Transverse colon (tissue), 4 donors: ENCODE measurements around the gene SULT1C3. TPM values are rescaled to one million over a fixed set of nuclear protein-coding genes. Genes with fewer than 3 reads are reported as not detected.

Experiments used
- DNase-seq: peaks from one replicate; pipeline ENCODE4 v3.0.0-alpha.2; 2019
- H3K27ac ChIP-seq, 4 donors: fragments of 200-600 bp; sonication (generic); 2 replicates each; pipeline ENCODE4 v1.5.1; 2016 to 2018; ENCODE audit warnings: inconsistent platforms in 4 of 4
- H3K27me3 ChIP-seq: fragments of 200-600 bp; sonication (generic); 2 replicates; pipeline ENCODE4 v1.5.1; 2017; ENCODE audit warnings: inconsistent platforms
- H3K36me3 ChIP-seq, 4 donors: fragments of 200-600 bp; sonication (generic); 2 replicates each; pipeline ENCODE4 v1.5.1; 2017 to 2019; ENCODE audit warnings: inconsistent platforms in 4 of 4
- H3K4me1 ChIP-seq, 4 donors: fragments of 200-600 bp; sonication (generic); 2 replicates each; pipeline ENCODE4 v1.5.1; 2017 to 2020; ENCODE audit warnings: inconsistent platforms in 4 of 4
- H3K4me3 ChIP-seq, 4 donors: fragments of 200-600 bp; sonication (generic); 1 replicate in 1 of 4; 2 replicates in 3 of 4; pipeline versions ENCODE4 v1.5.1 to v1.6.1; 2017 to 2019; ENCODE audit warnings: inconsistent platforms in 4 of 4
- H3K9me3 ChIP-seq, 2 donors: fragments of 200-600 bp; sonication (generic); 2 replicates each; pipeline ENCODE4 v1.5.1; 2017 to 2019; ENCODE audit warnings: inconsistent platforms in 2 of 2
- CTCF ChIP-seq, 5 experiments: fragments of 200-600 bp in 3 of 5; fragments of 450-650 bp in 2 of 5; sonication (generic) in 3 of 5; IDR thresholded peaks; 1 replicate in 2 of 5; 2 replicates in 3 of 5; pipeline ENCODE4 v1.5.1; 2016 to 2017; ENCODE audit warnings: antibody characterized with exemption in 5 of 5, inconsistent platforms in 3 of 5, mild to moderate bottlenecking in 2 of 5, moderate library complexity in 1 of 5
- EP300 ChIP-seq: sonication (generic); formaldehyde crosslinking; IDR thresholded peaks from one replicate; pipeline ENCODE4 v1.6.1; 2017; ENCODE audit warnings: antibody characterized with exemption, low read depth
- POLR2A ChIP-seq: fragments of 450-650 bp; IDR thresholded peaks from one replicate; pipeline ENCODE4 v1.6.1; 2016; ENCODE audit warnings: antibody characterized with exemption, mild to moderate bottlenecking, moderate library complexity
- POLR2AphosphoS5 ChIP-seq, 3 donors: sonication (generic); formaldehyde crosslinking; IDR thresholded peaks; one replicate each; pipeline ENCODE4 v1.6.1; 2016; ENCODE audit warnings: antibody characterized with exemption in 3 of 3
- WGBS, 2 donors: methylation state at CpG; one replicate each; pipeline ENCODE4 v1.1.5; 2018; ENCODE audit warnings: low coverage in 1 of 2; 5-methylcytosine and 5-hydroxymethylcytosine counted together
- in situ Hi-C, 4 donors: fragments of 200-750 bp; cut with MboI; loops; one replicate each; pipeline versions ENCODE4 v1.15.0 to v1.15.1; 2017; ENCODE audit warnings: low sequenced_read_pairs in 3 of 4, low pct_ligation_motif_present in 1 of 4, low pct_unique_long_range_greater_than_20kb in 1 of 4
- intact Hi-C: fragments of 100-400 bp; cut with DNase I; formaldehyde crosslinking; loops from one replicate; pipeline ENCODE4 v1.15.1; 2023; ENCODE audit warnings: low total_unique reads
- total RNA-seq, 4 donors: library from RNA; depleted of rRNA; stranded (reverse); fragments of >200 nt; gene quantifications; one replicate each; pipeline ENCODE4 v1.1.0, GENCODE V29; 2016

The SULT1C3 gene
- total RNA-seq, 4 donors from 2014 or later = not detected

- H3K9me3 ChIP-seq = peaks cover 12 to 14% of the 10 kb centered on the region in 2 donors
- no peak overlapping the region for H3K27ac ChIP-seq
- no peak for TF ChIP-seq CTCF (IDR thresholded peaks at IDR 0.05)
- no peak for TF ChIP-seq POLR2A
- no peak for TF ChIP-seq EP300
- no peak for TF ChIP-seq POLR2AphosphoS5 (IDR thresholded peaks at IDR 0.05)
- intact Hi-C loops (no loop called here), in situ Hi-C loops (loop anchor here in 2 of 4 donors (25.0 kb wide), 1 partner anchor 365 kb away; no protein-coding TSS in a partner anchor)
- no peaks in the 10 kb centered on the region for H3K4me1 ChIP-seq
- H3K4me3 ChIP-seq = no peak overlapping the region
- H3K27me3 ChIP-seq = no peaks in the 10 kb centered on the region
- no peak for DNase-seq
- WGBS, 2 donors = 60 to 89% methylated on average over 2 to 3 of the region's 3 CpGs
- H3K36me3 ChIP-seq = no peaks in the 10 kb centered on the region
Measured at GRCh38 chr2:108222261-108222660, 17.5 kb upstream of the SULT1C3 start.

- peaks cover 12 to 14% of the 10 kb centered on the region in 2 donors for H3K9me3 ChIP-seq
- no peaks in the 10 kb centered on the region for H3K4me1 ChIP-seq
- in situ Hi-C loops (loop anchor here in 2 of 4 donors (25.0 kb wide), 1 partner anchor 364 kb away; no protein-coding TSS in a partner anchor), intact Hi-C loops (no loop called here)
- no peak for DNase-seq
- H3K27me3 ChIP-seq = no peaks in the 10 kb centered on the region
- no peaks in the 10 kb centered on the region for H3K36me3 ChIP-seq
- no peak overlapping the region for H3K4me3 ChIP-seq
- WGBS, 2 donors = 89 to 90% methylated on average over 2 to 4 of the region's 4 CpGs
- H3K27ac ChIP-seq = no peak overlapping the region
- TF ChIP-seq POLR2AphosphoS5 (IDR thresholded peaks at IDR 0.05) = no peak
- no peak for TF ChIP-seq EP300
- no peak for TF ChIP-seq CTCF (IDR thresholded peaks at IDR 0.05)
- no peak for TF ChIP-seq POLR2A
Measured at GRCh38 chr2:108223573-108223972, 16.2 kb upstream of the SULT1C3 start.

- Histone ChIP-seq H3K9me3 (peaks cover 12 to 14% of the 10 kb centered on the region in 2 donors), H3K4me1 (no peaks in the 10 kb centered on the region), H3K27me3 (no peaks in the 10 kb centered on the region), H3K4me3 (no peak overlapping the region), H3K27ac (no peak overlapping the region), H3K36me3 (no peaks in the 10 kb centered on the region)
- no peak for TF ChIP-seq CTCF (IDR thresholded peaks at IDR 0.05)
- TF ChIP-seq POLR2AphosphoS5 (IDR thresholded peaks at IDR 0.05) = no peak
- TF ChIP-seq POLR2A = no peak
- no peak for TF ChIP-seq EP300
- 100% methylated on average over 1 of the region's 1 CpG for WGBS, 2 donors
- intact Hi-C loops = no loop called here
- no peak for DNase-seq
- in situ Hi-C loops = loop anchor here in 2 of 4 donors (25.0 kb wide), 1 partner anchor 363 kb away; no protein-coding TSS in a partner anchor
Measured at GRCh38 chr2:108224022-108224421, 15.7 kb upstream of the SULT1C3 start.

GRCh38 chr2:108226564-108226963 lies 13.2 kb upstream of the SULT1C3 start:
- TF ChIP-seq POLR2AphosphoS5 (IDR thresholded peaks at IDR 0.05) (no peak), CTCF (IDR thresholded peaks at IDR 0.05) (no peak), POLR2A (no peak), EP300 (no peak)
- Histone ChIP-seq H3K4me1 (no peaks in the 10 kb centered on the region), H3K27me3 (no peaks in the 10 kb centered on the region), H3K4me3 (no peak overlapping the region), H3K27ac (no peak overlapping the region), H3K9me3 (peaks cover 12 to 14% of the 10 kb centered on the region in 2 donors), H3K36me3 (no peaks in the 10 kb centered on the region)
- no peak for DNase-seq
- in situ Hi-C loops = no loop called here
- 60% methylated on average over 1 to 2 of the region's 2 CpGs for WGBS, 2 donors
- intact Hi-C loops = no loop called here
